SK-N-SH (cell line): ENCODE results near the gene PRKCH.

ENCODE experiments used
- EP300 ChIP-seq, 2 experiments: IDR thresholded peaks; 2 replicates each; pipeline versions ENCODE4 v1.4.0 to v1.6.1; 2012; ENCODE audit warnings: borderline replicate concordance in 1 of 2, low read depth in 1 of 2, low read length in 1 of 2
- RAD21 ChIP-seq: IDR thresholded peaks from 2 replicates; pipeline ENCODE4 v1.6.1; 2012; ENCODE audit warnings: mild to moderate bottlenecking, low read length
- YY1 ChIP-seq: IDR thresholded peaks from 2 replicates; pipeline ENCODE4 v1.4.0; 2012; ENCODE audit warnings: low read depth, mild to moderate bottlenecking
- TF ChIP-seq, protein P1 (sequence below): fragments of 200-600 bp; sonication (generic); IDR thresholded peaks from 2 replicates; pipeline ENCODE4 v1.6.1; 2017; ENCODE audit warnings: antibody characterized with exemption, mild to moderate bottlenecking, moderate library complexity

GRCh38 chr14:61381553-61381952, 60.2 kb downstream of the PRKCH start:
- TF ChIP-seq, protein P1, sequence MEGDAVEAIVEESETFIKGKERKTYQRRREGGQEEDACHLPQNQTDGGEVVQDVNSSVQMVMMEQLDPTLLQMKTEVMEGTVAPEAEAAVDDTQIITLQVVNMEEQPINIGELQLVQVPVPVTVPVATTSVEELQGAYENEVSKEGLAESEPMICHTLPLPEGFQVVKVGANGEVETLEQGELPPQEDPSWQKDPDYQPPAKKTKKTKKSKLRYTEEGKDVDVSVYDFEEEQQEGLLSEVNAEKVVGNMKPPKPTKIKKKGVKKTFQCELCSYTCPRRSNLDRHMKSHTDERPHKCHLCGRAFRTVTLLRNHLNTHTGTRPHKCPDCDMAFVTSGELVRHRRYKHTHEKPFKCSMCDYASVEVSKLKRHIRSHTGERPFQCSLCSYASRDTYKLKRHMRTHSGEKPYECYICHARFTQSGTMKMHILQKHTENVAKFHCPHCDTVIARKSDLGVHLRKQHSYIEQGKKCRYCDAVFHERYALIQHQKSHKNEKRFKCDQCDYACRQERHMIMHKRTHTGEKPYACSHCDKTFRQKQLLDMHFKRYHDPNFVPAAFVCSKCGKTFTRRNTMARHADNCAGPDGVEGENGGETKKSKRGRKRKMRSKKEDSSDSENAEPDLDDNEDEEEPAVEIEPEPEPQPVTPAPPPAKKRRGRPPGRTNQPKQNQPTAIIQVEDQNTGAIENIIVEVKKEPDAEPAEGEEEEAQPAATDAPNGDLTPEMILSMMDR, result no peak
- no peak for TF ChIP-seq YY1
- TF ChIP-seq RAD21, result no peak
- no peak for TF ChIP-seq EP300 (IDR thresholded peaks at IDR 0.05; ENCODE audit: borderline replicate concordance in 1 of 2, low read depth in 1 of 2, low read length in 1 of 2)
